ENCODE results near the gene IER3.

Gene IER3, protein sequence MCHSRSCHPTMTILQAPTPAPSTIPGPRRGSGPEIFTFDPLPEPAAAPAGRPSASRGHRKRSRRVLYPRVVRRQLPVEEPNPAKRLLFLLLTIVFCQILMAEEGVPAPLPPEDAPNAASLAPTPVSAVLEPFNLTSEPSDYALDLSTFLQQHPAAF

DNA sequence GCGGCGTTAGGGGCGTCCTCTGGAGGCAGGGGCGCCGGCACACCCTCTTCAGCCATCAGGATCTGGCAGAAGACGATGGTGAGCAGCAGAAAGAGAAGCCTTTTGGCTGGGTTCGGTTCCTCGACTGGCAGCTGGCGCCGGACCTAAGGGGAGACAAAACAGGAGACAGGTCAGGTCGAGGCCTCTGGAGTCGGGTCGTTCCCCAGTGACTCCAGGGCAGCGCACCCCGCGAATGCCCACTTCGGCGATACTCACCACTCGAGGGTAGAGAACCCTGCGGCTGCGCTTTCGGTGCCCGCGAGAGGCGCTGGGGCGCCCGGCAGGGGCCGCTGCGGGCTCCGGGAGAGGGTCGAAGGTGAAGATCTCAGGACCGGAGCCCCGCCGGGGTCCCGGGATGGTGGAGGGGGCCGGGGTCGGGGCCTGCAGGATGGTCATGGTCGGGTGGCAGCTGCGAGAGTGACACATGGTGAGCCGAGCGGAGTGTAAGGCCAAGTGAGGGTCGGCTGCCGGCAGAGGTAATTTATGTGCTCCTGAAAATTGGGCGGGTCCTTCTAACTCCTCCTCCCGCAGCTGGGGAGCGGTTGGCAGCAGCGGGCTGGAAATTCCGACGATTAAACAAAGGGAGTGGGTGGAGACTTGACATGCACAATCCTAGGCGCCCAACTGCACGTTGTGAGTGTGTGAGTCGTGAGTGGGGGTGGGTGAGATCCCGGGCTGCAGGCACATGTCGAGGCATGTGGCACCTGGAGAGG lies at the start of gene IER3:
TSS of gene IER3 (minus strand) at position 494 of the 752 bp plus-strand sequence. CDS start at position 465, 29 bp downstream.
- peak; percentile 54 to 79 (median 66) for DNase-seq

DNA sequence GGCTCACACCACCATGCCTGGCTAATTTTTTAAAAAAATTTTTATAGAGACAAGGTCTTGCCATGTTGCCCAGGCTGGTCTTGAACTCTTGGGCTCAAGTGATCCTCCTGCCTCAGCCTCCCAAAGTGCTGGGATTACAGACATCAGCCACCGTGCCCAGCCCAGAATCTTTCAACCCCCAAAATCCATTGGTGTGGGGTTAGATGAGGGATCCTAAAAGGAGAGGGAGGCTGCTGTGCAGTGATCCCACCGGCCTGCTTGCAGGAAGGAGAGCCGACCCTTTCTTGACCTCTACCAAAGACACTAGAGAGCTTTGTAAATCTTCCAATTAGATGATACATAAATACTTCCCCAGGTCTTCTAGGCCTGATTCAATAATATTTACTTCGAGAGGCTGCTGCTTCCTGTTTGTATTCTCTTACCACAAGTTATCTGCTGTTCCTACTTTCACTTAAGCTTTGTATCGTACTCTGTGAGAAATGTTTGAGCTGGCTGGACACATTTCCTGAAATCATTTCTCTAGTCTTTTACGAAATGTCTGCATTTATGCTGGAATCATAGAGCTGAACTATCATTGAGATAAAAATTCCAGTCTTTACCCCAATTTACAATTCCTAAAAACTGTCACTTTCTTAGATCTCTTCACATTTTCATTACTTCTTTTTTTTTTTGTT lies 49.3 kb upstream of the IER3 start:
- DNase-seq = no peak

DNA sequence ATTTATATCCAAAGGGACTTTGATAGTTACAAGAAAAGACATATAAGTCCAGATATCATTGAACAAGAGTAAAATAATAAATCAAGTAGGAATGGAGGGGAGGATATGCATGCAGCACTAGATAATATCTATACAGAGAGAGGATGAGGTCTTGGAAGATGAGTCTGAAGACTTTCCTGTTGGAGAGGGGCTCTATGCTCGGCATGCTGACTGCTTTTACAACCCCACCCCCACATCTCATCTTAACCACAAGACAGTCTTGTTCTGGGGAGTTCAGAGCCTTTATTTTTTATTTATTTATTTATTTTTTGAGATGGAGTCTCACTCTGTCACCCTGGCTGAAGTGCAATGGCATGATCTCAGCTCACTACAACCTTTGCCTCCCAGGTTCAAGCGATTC lies 48.4 kb upstream of the IER3 start:
- no peak for DNase-seq

DNA sequence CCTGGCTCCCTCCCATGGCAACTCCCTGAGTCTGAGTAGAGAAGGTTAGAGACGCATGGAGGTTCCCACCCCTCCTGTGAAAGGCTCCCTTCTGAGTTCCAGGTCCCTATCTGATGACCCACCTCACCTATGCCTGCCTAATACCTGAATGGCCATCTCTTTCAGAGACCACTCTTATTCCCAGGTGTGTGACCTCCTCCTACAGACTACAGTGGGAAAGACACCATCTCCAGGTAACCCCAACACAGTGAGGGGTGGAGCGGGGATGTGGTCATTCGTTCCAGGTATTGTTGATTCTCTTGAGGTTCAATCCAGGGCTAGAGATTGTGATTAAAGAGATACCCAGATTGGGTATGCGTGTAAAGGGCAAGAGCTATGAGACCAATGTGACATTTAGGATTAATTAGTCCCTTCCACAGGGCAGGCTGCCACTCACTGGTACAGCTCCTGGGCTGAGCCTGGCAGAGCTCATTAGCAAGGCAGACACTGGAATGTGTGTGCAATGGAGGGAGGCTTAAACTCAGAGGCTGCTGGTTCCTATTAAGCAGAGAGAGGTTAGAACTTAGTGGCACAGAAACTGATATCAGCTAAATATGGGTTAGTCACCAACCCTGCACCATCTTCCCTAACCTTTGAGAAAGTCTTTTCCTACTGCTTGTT lies 46.5 kb upstream of the IER3 start:
- DNase-seq = no peak

DNA sequence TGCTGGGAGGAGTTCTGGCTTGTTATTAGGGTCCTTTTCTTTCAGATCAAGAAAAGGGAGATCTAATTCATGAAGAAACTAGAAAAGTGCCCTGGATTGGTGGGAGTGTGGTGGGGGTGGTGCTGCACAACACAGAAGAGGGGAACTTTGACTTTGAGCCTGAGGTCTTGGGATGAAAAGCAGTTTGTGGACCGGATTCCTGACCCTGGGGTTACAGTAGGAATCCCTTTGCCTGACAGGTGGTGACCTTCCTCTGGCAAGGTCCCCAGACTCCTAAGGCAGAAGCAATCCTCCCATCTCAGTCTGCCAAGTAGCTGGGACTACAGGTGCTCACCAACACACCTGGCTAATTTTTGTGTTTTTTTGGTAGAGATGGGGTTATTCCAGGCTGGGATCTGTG lies 45.3 kb upstream of the IER3 start:
- DNase-seq = no peak

DNA sequence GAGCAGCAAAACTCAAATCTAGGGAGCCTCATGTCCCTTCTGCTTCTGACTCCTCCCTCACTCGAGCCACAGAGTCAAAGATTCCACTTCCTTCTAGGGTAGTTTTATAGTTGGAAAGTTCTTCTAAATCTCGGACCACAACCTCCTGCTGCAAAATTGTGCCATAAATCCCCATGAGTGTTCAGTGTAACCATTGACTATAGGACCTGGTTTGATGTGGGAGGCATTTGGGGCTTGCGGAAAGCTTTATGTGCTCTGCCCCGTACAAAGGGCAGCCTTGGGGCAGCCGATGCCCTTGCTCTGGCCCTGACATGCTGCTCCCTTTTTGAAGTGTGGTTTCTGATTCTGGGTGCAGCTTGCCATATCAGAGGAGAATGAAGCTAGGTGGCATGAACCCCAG lies 43.6 kb upstream of the IER3 start:
- no peak for DNase-seq

DNA sequence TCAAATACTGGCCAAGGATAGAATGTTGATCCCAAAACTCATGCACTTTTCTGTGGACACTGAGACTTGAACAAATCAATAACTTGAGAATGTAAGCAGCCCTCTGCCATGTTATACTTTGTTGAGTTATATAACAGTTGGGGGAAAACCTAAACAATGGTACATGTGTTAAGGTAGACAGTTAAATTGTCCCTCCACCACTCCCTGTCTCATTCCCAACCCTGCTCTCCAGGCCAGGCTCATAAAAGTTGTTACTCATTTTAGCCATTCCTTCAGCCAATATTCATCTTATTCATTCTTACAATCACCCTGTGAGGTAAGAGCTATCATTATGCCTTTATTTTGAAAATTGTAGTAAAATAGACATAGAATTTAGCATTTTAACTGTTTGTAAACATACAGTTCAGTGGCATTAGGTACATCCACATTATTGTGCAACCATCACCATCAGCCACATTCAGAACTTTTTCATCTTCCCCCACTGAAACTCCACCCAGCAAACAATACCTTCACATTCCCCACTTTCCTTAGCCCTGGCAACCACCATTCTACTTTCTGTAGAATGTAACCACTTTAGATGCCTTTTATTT lies 38.2 kb upstream of the IER3 start:
- DNase-seq = no peak

DNA sequence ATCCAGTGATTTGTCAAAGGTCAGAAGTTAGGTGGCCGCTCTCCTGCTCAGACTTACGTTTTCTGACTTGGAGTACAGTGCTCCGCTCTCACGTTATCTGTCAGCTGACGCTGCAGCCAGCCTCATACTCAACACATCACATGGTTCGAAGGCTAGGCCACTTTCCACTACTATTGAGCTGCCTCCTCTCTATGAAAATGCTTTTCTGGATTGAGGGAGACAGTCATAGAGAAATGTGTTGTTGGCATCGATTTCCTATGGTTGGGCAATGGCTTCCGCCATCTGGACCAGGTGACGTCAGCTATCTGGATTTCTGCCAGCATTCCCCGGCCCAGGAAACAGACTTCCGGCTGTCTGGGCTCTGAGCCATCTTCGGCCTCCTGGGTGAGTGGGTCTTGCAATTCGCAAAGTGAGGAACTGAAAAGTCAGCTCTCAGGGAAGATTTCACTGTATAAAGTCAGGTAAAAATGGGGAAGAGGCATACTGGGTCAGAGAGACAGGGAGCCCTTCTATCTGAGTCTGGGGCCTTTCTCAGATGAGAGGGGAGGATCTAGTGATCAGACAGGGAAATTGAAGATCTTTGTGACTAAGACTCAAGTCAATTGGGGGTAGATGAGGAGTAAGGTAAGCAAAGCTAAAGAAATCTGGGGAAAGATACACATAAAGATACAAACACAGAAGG lies 37.5 kb upstream of the IER3 start:
- DNase-seq = no peak

DNA sequence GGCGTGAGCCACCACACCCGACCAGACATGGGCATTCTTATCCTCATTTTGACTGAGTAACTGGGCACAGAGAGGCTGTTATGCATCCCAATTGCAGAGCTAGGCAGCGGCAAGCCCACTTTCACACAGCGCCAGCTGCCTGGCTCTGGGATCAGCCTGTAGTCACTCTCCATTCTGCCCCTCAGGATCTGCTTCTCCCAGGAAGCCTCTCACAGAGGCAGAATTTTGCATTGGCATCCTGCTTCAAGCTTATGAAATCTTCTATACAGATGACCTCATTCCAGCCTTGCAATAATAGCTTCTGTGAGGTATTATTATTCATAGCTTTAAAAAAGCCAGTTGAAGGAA lies 37.0 kb upstream of the IER3 start:
- DNase-seq = no peak

DNA sequence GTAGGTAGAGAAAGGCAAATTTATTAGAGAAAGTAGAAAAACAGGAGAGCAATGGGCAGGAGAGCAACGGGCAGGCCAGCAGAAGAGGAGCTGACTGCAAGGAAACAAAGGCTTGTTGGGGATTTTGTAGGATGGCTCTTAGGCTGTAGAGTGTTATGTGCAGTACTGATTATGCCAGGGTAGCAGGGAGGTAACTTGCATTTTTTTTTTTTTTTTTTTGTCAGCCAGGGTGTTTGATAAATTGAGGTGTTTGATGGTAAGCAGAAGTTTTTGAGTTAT lies 36.2 kb upstream of the IER3 start:
- DNase-seq = no peak

DNA sequence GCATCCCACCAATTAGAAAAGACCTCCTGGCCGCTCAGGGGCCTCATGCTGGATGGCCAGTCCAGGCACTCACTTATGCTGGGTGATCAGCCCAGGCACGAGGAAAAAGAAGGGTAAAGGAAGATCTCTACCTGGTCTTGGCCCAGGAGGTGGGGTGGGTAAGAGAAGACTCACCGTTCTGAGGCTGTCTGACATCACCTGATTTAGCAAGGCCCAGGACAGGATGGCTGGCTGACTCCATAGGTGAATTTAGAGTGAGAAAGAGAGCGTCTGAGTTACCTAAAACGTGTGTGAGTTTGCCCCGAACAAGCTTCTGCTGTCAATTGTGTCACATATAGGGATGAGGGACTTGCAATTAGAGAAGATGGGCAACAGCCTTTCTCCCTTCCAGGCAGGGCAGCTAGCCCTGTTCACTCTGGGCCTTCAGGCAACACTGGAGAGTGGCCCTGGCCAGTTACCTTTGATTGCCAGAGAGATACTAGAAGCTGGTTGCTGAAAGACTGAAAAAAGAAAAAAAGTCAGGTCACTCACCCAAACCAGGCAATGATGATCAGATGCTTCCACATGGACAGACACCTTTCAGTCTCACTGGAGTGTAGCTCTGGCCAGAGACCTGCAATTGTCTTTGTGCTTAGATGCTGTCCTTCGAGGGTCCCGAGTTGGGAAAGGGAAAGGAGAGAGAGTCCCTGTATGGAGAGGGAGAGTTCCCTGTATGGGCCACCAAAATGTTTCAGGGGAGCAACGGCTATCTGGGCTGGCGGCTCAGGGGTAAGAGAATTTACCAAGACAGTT lies 35.7 kb upstream of the IER3 start:
- DNase-seq = no peak

DNA sequence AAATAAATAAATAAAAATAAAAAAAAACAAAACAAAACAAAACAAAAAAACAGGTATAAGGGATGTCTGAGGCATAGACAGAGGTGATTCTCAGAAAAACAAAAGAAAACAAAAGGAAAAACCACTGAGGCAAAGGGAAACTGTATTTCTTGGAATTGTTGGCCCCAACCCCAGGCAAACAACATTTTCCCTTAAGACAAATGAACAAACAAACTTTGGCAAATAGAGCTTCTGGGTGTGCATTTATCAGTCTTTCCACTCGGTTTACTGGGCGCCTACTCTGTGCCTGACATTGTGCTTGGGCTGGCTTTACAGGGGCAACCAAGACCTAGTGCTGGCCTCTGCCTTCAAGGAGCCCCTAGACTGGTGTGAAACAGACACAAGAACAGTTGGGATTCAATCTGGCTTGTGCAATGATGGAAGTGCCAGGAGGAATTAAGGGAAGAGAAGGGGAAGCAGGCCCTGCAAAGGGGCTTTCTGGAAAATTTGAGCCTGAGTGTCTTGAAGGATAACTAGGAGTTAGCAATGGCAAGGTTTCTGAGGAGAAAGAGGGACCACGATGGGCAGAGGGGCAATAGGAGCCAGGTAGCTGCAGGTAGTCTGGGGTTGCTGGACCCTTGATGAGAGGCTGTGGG lies 33.8 kb upstream of the IER3 start:
- DNase-seq = no peak

DNA sequence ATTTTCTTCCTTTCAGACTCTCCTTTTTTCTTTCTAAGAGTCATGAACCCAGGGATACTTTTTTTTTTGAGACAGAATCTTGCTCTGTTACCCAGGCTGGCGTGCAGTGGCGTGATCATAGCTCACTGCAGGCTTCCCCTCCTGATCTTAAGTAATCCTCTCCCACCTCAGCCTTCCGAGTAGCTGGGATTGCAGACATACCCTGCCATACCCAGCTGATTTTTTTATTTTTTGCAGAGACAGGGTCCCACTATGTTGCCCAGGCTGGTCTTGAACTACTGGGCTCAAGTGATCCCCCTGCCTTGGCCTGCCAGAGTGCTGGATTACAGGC lies 32.8 kb upstream of the IER3 start:
- no peak for DNase-seq

DNA sequence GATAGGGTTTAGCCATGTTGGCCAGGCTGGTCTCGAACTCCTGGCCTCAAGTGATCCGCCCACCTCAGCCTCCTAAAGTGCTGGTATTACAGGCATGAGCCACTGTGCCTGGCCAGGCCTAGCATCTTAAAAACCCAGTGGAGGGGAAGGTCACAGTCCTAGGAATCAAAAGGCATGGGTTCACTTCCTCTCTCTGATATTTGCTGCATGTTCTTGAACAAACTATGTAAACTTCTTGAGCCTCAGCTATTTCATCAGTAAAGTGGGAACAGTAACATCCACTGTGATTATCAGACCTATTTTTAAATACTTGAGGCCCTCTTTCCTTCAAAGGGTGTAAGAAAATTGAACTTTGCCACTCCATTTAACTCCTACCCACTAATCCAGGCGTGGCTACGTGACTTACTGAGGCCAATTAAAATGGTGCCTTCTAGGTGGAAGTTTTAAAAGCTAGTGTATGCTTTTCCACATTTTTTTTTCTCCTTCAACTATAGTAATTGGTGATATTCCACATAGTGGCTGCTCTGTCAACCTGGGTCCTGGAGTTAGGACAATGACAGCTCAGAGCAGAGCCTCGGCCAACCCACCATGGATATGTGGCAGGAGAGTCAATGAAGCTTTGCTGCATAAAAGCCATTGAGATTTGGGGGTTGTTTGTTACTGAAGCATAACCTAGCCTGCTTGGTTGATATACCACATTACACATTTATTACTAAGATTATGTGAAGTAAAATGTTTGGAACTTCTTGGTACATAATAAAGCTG lies 32.2 kb upstream of the IER3 start:
- no peak for DNase-seq

DNA sequence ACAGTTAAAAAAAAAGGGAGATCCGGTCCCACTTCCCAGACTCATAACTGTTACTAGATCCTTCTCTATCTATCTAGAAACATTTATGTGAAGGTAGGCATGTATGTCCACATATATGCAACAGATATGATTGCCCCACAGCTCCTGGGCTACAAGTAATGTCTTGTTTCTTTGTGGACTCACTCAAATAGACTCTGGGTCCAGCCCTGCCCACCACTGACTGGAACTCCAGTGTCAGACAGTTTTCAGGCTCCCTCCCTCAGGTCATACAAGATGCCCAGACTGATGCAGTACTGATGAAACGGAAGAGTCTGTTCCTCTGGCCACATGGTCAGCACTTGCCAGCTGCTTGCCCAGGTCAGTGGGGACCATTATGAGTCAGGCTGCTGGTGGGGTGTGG lies 30.8 kb upstream of the IER3 start:
- no peak for DNase-seq

DNA sequence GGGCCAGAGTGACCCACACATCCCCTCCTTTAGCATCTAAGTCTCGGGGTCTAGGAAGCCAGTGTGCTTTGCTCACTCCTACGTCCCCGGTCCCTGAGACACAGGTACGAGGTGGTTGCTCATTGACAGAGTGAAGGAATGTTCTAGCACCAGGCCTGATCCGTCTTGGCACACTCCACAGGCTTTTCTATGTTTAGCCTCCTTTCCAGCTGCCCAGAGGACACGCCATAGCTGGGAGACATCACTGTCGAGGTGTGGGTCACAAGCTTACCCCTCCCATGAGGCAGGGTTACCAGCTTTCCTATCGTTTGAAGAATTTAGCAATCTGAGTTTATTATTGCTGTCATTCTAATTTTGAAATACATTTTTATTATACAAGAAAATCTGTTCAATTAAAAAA lies 30.4 kb upstream of the IER3 start:
- no peak for DNase-seq

DNA sequence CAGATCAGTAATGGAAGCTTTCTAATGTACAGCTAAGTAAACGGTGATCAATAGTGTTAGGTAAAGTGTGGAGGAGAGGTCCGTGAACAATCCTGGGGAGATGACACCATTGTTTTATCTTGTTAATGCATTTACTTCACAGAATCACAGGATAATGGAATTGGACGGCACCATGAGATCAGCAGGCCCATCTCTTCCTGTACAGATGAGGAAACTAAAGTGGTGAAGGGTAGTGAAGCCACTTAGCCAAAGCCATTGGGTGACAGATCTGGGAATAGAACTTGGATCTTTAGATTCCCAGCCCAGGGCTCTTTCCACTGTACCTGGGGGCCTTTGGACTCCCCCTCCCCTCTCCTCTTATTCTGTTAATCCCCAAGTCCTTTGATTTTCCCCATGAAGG lies 26.2 kb upstream of the IER3 start:
- DNase-seq = no peak

DNA sequence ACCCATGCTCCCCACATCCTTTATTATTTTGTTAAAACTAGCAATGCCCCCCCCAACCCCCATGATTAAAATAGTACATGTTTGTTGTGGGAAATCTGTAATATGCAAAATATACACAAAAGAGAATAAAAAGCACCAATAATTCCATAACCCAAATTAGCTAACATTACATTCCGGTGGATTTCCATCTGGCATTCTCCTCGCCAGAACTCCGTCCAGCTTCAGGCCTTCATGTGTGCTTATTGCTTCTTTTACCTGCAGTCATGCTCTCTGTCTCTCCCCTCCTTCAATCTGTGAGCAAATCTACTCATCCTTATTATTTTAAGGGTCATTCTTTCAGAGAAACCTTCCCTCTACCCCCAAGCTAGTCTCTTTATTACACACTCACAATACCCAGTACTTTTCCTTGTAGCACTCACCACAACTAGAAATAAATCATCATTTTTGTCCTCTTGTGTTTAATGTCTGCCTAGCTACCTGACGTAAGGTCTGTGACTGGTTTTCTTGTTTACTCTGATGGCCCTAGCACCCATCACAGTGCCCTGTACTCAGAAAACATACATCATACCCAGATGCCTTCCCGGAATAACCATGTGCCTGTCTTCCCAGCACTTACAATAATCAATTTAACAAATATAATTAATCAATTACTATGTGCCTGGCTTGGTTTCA lies 25.6 kb upstream of the IER3 start:
- DNase-seq = no peak

DNA sequence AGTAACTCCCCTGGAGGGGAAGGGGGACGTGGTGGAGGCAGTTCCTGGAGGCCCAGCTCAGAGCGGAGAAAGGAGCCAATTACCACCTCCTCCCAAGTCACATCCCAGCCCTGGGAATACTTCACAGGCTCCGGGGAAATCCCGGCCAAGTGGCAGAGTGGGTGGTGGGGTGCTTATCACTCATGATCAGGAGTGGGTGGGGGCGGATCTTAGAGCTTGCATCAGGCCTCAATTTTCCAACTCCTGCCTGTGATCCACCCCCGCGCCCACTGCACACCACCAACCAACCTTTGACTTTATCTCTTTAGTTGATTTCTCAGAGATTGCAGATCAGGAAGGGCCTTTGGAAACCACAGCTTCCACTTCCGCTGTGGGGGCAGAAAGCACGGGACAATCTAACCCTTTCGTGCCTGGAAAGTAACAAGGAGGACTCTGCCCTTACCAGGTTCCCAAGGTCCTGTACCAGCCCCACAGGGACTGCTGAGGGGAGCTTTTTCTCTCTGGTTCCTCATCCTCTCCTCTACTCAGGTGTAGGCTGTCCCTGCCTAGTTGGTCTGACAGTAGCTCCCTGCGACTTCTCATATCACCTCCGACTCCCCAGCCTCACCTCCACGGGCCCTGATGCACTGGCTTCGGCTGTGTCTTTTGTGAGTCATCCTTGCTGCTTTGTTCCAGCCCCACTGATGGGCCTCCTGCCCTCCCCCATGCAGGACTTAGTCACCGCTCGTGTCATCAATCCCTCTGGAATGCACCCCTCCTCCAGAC lies 24.9 kb upstream of the IER3 start:
- peak; percentile 35 to 52 (median 40) for DNase-seq

DNA sequence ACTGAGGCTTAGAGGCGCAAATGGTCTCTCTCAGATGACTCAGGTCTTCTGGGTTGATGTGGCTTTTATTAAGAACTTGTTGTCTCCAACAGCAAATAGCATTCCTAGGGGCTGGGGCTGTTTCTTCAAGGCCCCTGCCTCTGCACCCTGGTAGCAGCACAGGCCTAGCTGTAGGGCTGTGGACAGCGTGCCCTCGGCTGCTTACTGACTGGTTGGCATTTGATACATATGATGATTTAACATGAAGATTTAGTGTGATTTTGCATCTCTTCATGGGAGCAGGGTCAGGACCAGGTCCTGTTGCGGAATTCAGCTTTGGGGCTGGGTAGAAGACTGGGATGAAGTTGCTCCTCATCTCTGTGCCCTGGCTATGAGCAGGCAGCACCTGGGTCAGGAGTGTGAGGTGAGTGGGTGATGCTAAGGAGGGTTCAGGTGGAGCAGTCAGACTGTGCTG lies 24.3 kb upstream of the IER3 start:
- DNase-seq = no peak
